ENCODE data around the gene OPCML. TPM values are rescaled to one million over a fixed set of nuclear protein-coding genes. Genes with fewer than 3 reads are reported as not detected.

Gene OPCML
- total RNA-seq, 1 donor from 2014 or later: 1.7 TPM

GRCh38 chr11:133134314-133135173 lies 397.8 kb downstream of the OPCML start:
- peaks cover 3% of the 10 kb centered on the region for H3K9me3 Mint-ChIP-seq (ENCODE audit: low read depth)
- TF ChIP-seq CTCF (IDR thresholded peaks at IDR 0.05; ENCODE audit: unreplicated experiment): peak; percentile 93
- H3K27me3 Mint-ChIP-seq: peaks cover 37% of the 10 kb centered on the region
- no peak overlapping the region for H3K4me3 Mint-ChIP-seq (ENCODE audit: low read depth)
- H3K36me3 Mint-ChIP-seq (ENCODE audit: insufficient read depth): no peaks in the 10 kb centered on the region
- H3K4me1 Mint-ChIP-seq (ENCODE audit: low read depth): no peaks in the 10 kb centered on the region
- peak; percentile 55 for DNase-seq (ENCODE audit: low spot score, unreplicated experiment)
- no peak overlapping the region for H3K27ac Mint-ChIP-seq

- Mint-ChIP-seq H3K9me3 (ENCODE audit: low read depth) (peaks cover 3% of the 10 kb centered on the region), H3K4me1 (ENCODE audit: low read depth) (no peaks in the 10 kb centered on the region), H3K27me3 (peaks cover 38% of the 10 kb centered on the region), H3K27ac (no peak overlapping the region), H3K4me3 (ENCODE audit: low read depth) (no peak overlapping the region), H3K36me3 (ENCODE audit: insufficient read depth) (no peaks in the 10 kb centered on the region)
- no peak for DNase-seq (ENCODE audit: low spot score, unreplicated experiment)
- no peak for TF ChIP-seq CTCF (IDR thresholded peaks at IDR 0.05; ENCODE audit: unreplicated experiment)
Measured at GRCh38 chr11:133133606-133134005, 398.7 kb downstream of the OPCML start.

- TF ChIP-seq CTCF (IDR thresholded peaks at IDR 0.05; ENCODE audit: unreplicated experiment): no peak
- Mint-ChIP-seq H3K36me3 (ENCODE audit: insufficient read depth) (no peaks in the 10 kb centered on the region), H3K27ac (no peak overlapping the region), H3K4me1 (ENCODE audit: low read depth) (no peaks in the 10 kb centered on the region), H3K9me3 (ENCODE audit: low read depth) (peaks cover 3% of the 10 kb centered on the region), H3K4me3 (ENCODE audit: low read depth) (no peak overlapping the region), H3K27me3 (peaks cover 35% of the 10 kb centered on the region)
- DNase-seq (ENCODE audit: low spot score, unreplicated experiment): no peak
Measured at GRCh38 chr11:133133050-133133449, 399.3 kb downstream of the OPCML start.

- peaks cover 8% of the 10 kb centered on the region for H3K27me3 Mint-ChIP-seq
- H3K27ac Mint-ChIP-seq: no peak overlapping the region
- no peak for TF ChIP-seq CTCF (IDR thresholded peaks at IDR 0.05; ENCODE audit: unreplicated experiment)
- H3K4me3 Mint-ChIP-seq (ENCODE audit: low read depth): no peak overlapping the region
- no peak for DNase-seq (ENCODE audit: low spot score, unreplicated experiment)
- peaks cover 3% of the 10 kb centered on the region for H3K9me3 Mint-ChIP-seq (ENCODE audit: low read depth)
- H3K4me1 Mint-ChIP-seq (ENCODE audit: low read depth): no peaks in the 10 kb centered on the region
- no peaks in the 10 kb centered on the region for H3K36me3 Mint-ChIP-seq (ENCODE audit: insufficient read depth)
Measured at GRCh38 chr11:133127741-133128140, 404.6 kb downstream of the OPCML start.

GRCh38 chr11:133123796-133124195 lies 408.5 kb downstream of the OPCML start:
- TF ChIP-seq CTCF (IDR thresholded peaks at IDR 0.05; ENCODE audit: unreplicated experiment): no peak
- DNase-seq (ENCODE audit: low spot score, unreplicated experiment): no peak
- Mint-ChIP-seq H3K27me3 (peaks cover 4% of the 10 kb centered on the region), H3K4me1 (ENCODE audit: low read depth) (no peaks in the 10 kb centered on the region), H3K36me3 (ENCODE audit: insufficient read depth) (no peaks in the 10 kb centered on the region), H3K9me3 (ENCODE audit: low read depth) (no peaks in the 10 kb centered on the region), H3K27ac (no peak overlapping the region), H3K4me3 (ENCODE audit: low read depth) (no peak overlapping the region)
